GM18508 (cell line): ENCODE measurements around the gene PRRG4.
"Not testable (repeated sequence)": the region's sequence is repeated elsewhere in the genome, so short reads cannot be mapped to it uniquely, and the experiment has no call there.

ENCODE experiments used
- ATAC-seq: cut with Tn5 transposase; IDR thresholded peaks from one replicate; pipeline ENCODE4 v1.9.1; 2021; ENCODE audit warnings: moderate number of reproducible peaks; ENCODE audit not compliant: insufficient read depth, unreplicated experiment

Gene PRRG4

DNA sequence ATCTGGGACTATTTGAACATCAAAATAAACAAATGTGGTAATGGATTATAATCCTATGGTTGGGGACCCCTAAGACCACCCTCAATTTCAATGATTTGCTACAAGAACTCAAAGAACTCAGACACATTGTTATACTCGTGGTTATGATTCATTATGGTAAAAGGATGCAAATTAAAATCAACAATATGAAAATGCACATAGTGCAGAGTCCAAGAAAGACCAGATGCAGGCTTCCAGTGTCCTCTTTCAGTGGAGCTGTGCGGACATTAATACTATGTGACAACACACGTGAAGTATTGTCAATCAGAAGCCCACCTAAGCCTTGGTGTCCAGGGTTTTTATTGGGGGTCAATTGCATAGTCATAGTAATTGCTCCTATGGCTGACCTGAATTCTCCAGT lies 53.7 kb downstream of the PRRG4 start:
- ATAC-seq = no peak

GRCh38 chr11:32884023-32884422 lies 54.3 kb downstream of the PRRG4 start:
- no peak for ATAC-seq

GRCh38 chr11:32884770-32885384 lies 55.1 kb downstream of the PRRG4 start:
- ATAC-seq = no peak

GRCh38 chr11:32885556-32885955 lies 55.8 kb downstream of the PRRG4 start:
- no peak for ATAC-seq

- ATAC-seq = no peak
Observed at GRCh38 chr11:32886180-32886579, 56.5 kb downstream of the PRRG4 start.

DNA sequence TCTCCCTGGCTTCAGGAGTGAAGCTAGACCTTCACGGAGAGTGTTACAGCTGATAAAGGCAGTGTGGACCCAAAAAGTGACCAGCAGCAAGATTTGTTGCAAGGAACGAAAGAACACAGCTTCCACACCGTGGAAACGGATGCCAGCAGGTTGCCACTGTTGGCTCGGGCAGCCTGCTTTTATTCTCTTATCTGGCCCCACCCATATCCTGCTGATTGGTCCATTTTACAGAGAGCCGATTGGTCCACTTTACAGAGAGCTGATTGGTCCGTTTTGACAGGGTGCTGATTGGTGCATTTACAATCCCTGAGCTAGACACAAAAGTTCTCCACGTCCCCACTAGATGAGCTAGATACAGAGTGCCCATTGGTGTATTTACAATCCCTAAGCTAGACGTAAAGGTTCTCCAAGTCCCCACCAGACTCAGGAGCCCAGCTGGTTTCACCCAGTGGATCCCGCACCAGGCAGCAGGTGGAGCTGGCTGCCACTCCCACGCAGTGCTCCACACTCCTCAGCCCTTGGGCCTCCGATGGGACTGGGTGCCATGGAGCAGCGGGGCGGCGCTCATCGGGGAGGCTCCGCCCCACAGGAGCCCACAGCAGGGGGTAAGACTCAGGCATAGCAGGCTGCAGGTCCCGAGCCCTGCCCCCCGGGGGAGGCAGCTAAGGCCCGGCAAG lies 58.1 kb downstream of the PRRG4 start:
- not testable (repeated sequence) for ATAC-seq

DNA sequence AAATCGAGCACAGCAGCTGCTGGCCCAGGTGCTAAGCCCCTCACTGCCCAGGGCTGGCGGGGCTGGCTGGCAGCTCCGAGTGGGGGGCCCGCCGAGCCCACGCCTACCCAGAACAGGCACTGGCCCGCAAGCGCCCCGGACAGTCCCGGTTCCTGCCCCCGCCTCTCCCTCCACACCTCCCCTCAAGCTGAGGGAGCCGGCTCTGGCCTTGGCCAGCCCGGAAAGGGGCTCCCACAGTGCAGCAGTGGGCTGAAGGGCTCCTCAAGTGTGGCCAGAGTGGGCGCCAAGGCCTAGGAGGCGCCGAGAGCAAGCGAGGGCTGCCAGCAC lies 58.6 kb downstream of the PRRG4 start:
- ATAC-seq = not testable (repeated sequence)

GRCh38 chr11:32888805-32889204 lies 59.1 kb downstream of the PRRG4 start:
- no peak for ATAC-seq

GRCh38 chr11:32890843-32891656 lies 61.3 kb downstream of the PRRG4 start:
- no peak for ATAC-seq

- ATAC-seq = no peak
Observed at GRCh38 chr11:32891657-32892354, 62.1 kb downstream of the PRRG4 start.

DNA sequence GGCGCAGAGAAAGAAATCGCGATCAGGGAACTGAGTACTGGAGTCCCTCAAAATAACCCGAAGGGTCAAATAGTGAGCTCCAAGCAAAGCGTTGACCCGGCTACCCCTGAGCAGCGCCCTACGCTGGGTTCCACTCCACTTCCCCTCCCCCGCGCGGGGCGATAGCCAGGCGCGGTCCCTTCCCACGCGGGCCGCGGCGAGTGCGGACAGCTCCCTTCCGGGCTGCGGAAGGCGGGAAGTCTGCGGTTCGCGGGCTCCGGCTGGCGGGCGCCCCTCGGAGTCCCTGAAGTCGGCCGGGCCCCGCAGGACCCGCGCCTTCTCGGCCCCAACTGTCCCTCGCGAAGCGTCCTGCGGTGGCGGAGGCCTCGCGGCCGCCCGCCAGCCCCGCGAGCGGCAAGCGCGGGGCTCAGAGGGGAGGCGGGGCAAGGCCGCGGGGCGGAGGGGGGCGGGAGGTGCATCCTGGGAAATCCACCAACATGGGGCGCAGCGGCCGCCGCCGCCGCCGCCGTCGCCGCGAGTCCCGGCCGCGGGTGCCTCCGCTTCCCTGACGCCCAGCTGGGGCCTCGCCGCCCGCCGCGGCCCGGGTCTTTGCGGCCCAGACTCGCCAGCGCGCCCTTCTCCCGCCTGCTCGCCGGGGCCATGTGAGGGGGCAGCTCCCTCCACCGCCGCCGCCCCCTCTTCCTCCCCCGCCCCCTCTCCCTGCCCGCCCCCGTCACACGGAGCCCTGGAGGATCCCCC lies 62.8 kb downstream of the PRRG4 start, which contains the start of gene QSER1:
QSER1 (plus strand) TSS at position 457 of the 738 bp plus-strand sequence. CDS start 315 bp downstream, outside the sequence.
- ATAC-seq = no peak

DNA sequence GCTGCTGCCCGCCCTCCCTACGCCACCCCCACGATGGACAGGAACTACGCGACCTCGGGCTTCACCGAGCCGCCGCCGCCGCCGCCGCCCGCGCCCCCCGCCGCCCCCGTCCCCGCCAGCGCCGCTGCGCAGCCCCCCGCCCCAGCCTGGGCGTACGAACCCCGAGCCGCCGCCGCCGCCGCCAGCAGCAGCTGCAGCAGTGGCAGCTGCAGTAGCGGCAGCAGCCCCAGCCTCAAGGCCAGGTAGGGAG lies 63.3 kb downstream of the PRRG4 start:
- no peak for ATAC-seq

DNA sequence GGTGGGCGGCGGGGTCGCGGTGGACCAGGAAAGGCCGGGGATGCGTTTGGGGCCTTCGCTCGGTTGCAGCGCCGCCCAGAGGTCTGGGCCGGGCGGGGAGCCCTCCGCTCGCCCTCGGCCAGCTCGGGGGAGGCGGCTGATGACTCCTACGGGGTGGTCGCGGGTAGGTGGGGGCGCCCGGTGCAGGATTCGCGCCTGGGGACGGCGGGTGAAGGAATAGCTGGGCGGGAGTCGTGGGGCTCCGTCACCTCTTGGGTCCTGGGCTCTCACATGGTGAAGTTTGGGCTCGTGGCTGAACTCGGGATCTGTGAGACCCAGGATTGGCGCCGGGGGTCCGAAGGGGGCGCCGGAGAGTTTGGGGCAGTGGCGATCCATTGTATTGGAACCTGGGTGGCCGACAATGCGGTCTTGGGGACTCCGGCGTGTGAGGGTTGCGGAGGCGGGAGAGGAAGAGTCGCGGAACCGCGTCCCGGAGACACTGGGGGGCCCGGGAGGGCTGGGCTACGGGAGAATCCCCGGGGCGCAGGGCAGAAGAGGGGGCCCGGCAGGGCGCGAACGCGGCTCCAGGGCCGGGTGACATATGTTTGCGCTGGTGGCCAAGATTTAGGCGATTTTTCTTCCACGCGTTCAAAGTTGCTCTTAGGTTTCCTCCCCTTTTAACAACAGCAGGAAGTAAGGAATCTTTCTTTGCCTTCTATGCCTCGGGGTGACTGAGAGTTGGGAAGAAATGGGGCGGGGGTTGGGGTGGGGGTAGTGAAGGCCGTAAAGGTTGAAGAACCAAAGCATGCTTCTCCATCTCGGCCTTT lies 63.8 kb downstream of the PRRG4 start:
- no peak for ATAC-seq

DNA sequence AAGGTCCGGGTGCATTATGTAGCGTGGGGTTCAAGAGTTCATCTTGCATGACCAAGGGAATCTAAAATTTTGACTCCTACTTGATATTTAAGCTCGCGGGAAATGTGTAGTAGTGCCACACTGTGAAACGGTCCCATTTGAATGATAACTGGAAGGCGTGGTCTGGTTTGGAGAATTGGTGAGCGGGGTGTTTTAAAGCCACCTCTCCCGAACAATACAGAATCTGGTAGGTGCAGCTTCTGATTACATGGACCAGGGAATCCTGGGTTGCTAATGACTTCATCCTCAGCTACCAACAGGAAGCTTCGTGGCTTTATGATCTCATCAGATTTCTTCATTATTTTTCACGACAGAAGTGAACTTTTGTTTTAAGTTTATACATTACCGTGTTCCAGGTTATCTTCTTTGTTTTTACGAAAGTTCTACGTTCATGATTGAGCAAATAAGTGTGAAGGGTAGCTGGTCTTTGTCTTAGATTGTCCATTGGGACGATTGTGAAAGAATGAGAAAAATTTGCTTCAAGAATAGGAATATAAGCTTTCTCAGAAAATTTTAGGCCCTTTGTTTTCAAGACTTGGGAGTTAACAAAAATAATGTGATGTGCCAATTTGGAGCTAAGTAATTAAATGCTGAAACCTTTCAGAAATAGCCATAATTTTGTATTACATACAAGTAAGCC lies 64.6 kb downstream of the PRRG4 start:
- no peak for ATAC-seq

DNA sequence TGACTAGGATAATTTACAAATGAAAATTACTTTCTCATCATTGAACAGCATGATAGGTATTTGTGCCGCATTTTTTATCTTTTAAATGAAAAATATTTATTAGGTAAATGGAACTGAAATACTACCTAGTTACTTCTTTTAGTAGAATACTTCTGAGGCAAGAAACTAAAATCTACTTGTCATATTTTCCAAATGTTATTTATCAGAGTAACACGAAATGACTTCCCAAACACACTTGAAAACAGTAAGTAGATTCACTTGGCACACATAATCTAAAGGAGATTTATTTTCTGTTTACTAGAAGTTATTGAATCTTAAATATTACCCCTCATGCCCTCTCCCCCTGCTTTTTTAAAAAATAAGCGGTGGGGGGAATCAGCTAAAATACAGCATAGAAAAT lies 65.2 kb downstream of the PRRG4 start:
- ATAC-seq = no peak

DNA sequence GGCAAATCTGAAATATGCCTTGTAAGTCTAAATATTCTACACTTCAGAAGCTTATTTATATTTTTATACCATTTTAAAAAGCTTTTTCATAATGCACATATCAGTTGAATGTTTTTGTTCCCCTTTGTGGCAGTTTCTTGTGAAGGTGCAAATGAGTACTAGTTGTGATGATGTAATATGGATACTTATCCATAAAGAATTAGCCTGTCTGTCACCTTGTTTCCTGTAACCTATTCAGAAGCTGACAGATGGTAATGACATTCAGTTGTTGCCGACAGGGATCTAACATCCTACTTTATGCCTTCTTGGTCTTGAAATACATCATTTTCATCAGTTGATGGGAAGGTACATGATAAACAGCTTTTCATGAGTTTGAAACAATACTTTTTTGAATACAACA lies 65.7 kb downstream of the PRRG4 start:
- no peak for ATAC-seq

DNA sequence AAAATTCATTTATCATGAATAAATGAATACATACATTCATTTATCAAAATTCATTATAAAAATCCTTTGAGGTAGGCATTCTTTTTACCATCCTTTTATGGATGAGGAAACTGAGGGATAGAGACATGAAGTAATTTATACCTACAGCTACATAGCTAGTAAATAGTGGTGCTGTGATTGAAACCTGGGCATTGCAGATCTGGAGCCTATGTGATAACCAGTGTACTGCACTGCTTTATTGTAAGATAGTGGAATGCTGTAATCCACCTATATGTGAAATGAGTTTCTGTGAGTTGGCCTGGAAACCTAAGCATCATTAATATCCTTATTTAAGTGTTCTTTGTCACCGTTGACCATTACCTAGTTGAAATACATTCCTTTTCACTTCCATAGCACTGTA lies 67.4 kb downstream of the PRRG4 start:
- ATAC-seq = no peak

DNA sequence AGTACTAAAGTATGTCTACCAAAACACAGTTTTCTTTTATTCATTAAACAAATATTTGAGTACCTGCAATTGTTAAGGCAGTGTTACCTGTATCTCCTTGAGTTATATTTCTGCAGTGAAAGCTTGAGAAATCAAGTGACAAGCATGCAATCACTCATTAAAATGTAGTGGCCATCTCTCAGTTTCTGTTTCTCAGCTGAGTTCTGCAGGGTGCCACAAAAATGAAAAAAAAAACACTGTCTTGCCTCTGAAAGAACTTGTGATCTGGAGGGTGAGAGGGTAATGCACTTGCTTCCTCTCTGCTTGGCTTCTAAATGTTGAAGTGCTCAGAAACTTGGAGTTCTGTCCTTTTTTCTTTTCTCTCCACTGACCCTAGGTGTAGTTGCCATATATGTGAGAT lies 69.7 kb downstream of the PRRG4 start:
- peak; percentile 64 for ATAC-seq

DNA sequence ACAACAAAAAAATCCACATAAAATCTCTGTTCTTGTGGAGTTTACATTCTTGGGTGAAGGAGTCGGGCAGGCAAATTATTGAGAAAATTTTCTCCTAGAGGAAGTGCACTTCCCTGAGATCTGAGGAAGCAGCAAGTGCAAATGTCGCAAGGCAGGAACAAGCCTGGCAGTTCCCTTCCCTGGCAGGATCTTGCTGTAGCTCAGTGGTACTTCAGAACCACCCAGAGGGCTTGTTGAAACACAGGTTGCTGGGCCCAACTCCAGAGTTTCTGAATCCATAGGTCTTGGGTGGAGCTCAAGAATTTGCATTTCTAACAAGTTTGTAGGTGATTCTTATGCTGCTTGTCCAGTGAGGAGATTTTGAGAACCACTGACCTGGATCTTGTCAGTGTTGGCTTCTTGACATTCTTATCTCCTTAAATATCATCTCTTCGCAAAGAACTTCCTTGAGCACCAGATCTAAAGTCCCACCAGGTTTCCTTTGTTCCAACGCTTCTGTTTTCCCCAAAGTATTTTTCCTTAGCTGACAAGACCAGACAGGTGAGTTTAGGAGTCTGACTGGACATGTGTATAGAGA lies 72.5 kb downstream of the PRRG4 start:
- ATAC-seq = no peak
